Measurements from ENCODE around the gene CSNK2B.

The CSNK2B gene

DNA sequence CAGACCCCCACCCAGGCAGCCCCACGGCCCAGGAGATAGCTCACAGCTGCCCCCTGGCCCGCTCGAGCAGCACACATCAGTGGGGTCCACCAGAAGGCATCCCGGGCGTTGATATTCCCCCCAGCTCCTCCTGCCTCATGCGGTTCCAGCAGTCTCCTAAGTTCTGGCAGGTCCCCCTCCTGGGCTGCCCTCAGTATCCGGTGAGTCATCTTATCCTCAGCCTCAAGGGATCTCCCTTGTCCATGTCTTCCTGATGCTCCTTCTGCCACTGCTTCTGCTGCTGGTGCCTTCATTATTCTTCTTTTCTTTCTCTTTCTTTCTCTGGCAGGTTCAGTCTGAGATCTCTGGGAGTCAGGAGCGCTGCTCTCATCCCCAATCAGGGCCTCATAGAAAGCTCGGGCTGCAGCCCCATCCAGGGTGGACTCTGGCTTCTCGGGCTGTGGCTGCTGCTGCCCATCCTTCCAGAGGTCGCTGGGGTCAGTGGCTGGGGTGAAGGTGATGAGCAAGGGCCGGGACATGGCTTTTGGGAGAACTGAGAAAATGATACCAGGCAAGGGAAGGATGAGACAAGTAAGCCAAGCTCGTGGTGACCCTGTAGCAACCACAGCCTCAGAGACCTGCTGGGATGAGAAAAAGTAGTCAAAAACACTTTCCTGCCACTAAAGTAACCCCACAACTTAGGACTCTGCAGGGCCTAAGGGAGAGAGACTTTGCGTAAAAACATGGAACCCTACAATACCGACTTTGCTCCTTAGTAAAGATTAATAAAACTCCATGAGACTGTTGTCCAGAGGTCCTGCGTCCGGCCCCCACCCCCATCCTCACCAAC, 1.7 kb upstream of the CSNK2B start:
- TF ChIP-seq POLR2AphosphoS5 (IDR thresholded peaks at IDR 0.05; ENCODE audit: low read depth, low read length) (no peak), POLR2A (IDR thresholded peaks at IDR 0.05; ENCODE audit: low read depth, low read length) (no peak), TAF1 (IDR thresholded peaks at IDR 0.05; ENCODE audit: borderline replicate concordance, low read depth, low read length) (no peak)
- FAIRE-seq (no peak), DNase-seq (ENCODE audit: insufficient read length) (no peak)

DNA sequence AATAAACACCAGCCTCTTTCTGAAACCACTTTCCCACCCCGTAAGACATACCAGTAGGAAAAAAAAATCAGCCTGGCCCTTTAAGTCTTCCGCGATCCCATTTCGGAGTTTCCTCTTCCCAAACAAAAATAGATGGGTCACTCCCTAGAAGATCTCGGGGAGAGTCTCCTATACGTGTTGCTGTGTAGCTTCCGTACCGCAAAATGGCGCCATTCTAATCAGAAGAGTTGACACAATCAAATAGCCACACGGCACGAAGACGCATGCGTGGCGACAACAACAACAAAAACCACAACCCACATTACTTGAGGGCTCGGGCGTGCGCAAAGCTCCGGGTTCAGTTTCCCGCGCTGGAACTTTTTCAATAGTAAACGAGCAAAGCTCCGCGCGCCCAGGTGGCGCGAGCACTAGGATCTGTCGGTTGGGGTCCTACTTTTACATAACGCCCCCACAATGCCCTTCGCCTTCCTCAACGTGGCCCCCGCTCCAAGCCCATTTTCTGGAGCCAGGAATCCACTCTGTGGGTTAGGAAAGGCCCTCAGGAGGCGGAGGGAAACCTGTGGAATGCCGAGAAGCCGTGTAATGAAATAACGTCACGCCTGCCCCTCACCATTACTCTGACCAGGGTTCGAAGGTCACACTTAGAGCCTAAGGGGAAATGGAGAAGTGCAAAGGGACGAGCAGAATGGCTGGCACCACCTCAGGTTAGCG, 935 bp upstream of the CSNK2B start, which contains the start of gene GPANK1:
Gene GPANK1 (minus strand): TSS at position 208 of the 711 bp plus-strand sequence. CDS start 519 bp downstream, outside the sequence.
- DNase-seq (ENCODE audit: insufficient read length) (peak; percentile 64), FAIRE-seq (peak; percentile 74)
- peak; percentile 91 for TF ChIP-seq POLR2AphosphoS5 (IDR thresholded peaks at IDR 0.05; ENCODE audit: low read depth, low read length)
- TF ChIP-seq POLR2A (IDR thresholded peaks at IDR 0.05; ENCODE audit: low read depth, low read length): no peak
- TF ChIP-seq TAF1 (IDR thresholded peaks at IDR 0.05; ENCODE audit: borderline replicate concordance, low read depth, low read length): no peak; the same call in 1 of the 2 replicates

DNA sequence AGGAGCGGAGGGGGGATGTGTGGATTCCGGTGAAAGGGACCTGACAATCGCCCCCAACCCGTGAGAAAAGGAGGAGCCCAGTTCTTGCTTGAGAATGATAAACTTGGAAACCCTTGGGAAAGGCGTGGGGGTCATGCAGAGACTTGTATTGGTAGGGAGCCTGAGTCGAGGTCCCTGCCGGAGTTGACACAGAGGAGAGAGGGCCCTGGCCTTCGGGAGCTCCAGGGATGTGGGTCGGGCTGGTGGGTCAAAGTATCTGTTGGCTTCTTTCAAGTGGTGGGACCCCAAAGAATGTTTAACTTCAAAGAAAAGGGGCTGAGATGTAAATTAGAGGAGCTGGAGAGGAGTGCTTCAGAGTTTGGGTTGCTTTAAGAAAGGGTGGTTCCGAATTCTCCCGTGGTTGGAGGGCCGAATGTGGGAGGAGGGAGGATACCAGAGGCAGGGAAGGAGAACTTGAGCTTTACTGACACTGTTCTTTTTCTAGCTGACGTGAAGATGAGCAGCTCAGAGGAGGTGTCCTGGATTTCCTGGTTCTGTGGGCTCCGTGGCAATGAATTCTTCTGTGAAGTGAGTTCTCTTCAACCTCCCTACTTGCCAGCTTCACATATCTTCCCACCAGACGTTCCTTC, 571 bp downstream of the CSNK2B start:
- no peak for DNase-seq (ENCODE audit: insufficient read length)
- TF ChIP-seq TAF1 (IDR thresholded peaks at IDR 0.05; ENCODE audit: borderline replicate concordance, low read depth, low read length) (no peak), POLR2A (IDR thresholded peaks at IDR 0.05; ENCODE audit: low read depth, low read length) (no peak), POLR2AphosphoS5 (IDR thresholded peaks at IDR 0.05; ENCODE audit: low read depth, low read length) (no peak)
- no peak for FAIRE-seq

DNA sequence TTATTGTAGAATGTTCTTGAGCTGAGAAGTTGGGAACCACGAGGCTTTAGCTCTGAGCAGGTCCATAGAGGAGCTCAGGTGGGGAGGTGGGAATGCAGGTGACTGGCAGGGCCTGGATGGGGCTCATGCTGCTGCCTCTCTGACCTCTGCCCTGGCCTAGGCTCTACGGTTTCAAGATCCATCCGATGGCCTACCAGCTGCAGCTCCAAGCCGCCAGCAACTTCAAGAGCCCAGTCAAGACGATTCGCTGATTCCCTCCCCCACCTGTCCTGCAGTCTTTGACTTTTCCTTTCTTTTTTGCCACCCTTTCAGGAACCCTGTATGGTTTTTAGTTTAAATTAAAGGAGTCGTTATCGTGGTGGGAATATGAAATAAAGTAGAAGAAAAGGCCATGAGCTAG, 3.8 kb downstream of the CSNK2B start, which contains the start of gene LY6G5B:
Gene LY6G5B (plus strand): TSS at position 301 of the 400 bp plus-strand sequence. CDS start 975 bp downstream, outside the sequence.
- FAIRE-seq (no peak), DNase-seq (ENCODE audit: insufficient read length) (no peak)
- TF ChIP-seq POLR2AphosphoS5 (IDR thresholded peaks at IDR 0.05; ENCODE audit: low read depth, low read length): no peak
- no peak for TF ChIP-seq TAF1 (IDR thresholded peaks at IDR 0.05; ENCODE audit: borderline replicate concordance, low read depth, low read length)
- no peak for TF ChIP-seq POLR2A (IDR thresholded peaks at IDR 0.05; ENCODE audit: low read depth, low read length)

DNA sequence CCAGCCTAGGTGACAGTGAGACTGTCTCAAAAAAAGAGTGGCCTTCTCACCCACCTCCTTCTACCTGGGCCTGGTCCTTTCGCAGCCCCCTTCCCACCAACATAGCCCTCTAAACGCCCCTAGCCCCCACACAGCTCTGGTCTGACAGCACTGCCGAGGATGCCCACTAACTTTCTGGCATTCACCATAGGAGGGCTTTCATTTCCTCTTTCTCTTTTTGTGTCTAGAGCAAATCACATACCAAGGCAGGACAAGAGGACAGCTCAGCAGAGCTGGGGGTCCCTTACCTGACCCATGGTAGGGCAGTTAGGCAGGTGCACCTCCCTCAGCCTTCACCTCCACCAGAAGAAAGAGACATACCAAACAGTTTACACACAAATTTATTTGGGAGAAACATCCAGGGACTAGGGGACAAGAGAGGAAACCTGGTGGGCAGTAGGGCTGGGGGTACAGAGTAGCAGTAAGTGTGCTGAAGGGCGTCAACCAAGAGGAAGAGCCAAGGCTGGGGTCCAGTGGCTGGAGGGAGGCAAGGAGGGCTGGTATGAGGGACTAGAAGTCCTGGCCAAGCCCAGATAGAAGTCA, 10.5 kb downstream of the CSNK2B start:
- DNase-seq (ENCODE audit: insufficient read length): no peak
- no peak for FAIRE-seq
- TF ChIP-seq TAF1 (IDR thresholded peaks at IDR 0.05; ENCODE audit: borderline replicate concordance, low read depth, low read length) (no peak), POLR2A (IDR thresholded peaks at IDR 0.05; ENCODE audit: low read depth, low read length) (no peak), POLR2AphosphoS5 (IDR thresholded peaks at IDR 0.05; ENCODE audit: low read depth, low read length) (no peak)

DNA sequence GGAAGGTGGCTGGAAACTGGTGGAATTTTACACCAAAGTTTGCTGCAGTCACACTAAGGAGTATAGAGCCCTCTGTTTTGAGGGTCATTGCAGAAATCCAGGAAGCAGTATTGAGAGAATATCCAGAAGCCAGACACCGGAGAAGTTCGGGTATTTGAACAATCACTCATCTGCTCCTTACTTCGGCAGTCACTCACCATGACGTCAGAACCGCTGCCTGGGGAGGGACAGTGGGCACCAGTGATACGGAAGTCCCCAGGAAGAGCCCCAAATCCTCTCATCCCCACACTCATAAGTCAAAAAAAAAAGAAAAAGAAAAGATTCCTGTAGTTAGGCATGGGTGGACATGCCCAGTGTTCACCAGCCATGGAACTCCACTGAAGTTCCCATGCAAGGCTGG, 11.0 kb downstream of the CSNK2B start:
- DNase-seq (ENCODE audit: insufficient read length) (no peak), FAIRE-seq (no peak)
- no peak for TF ChIP-seq POLR2A (IDR thresholded peaks at IDR 0.05; ENCODE audit: low read depth, low read length)
- no peak for TF ChIP-seq TAF1 (IDR thresholded peaks at IDR 0.05; ENCODE audit: borderline replicate concordance, low read depth, low read length)
- TF ChIP-seq POLR2AphosphoS5 (IDR thresholded peaks at IDR 0.05; ENCODE audit: low read depth, low read length): no peak

DNA sequence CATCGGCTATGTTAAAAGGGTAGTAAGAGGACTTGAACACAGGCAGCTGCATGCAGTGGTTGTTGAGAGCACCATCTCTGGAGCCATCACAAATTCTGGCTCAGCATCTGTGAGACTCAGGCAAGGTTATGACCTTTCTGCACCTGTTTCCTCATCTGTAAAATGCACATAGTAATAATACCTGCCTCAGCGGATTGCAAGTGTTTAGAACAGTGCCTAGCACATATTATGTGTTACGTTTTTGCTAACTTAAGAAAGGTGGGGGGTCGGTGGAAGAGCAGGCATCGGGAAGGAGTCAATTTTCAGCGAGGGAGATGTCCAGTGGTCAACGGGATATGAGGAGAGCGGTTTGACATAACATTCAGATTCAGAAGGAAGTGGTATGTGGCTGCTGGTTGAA, 12.1 kb downstream of the CSNK2B start:
- DNase-seq (ENCODE audit: insufficient read length) (no peak), FAIRE-seq (no peak)
- TF ChIP-seq TAF1 (IDR thresholded peaks at IDR 0.05; ENCODE audit: borderline replicate concordance, low read depth, low read length): no peak
- no peak for TF ChIP-seq POLR2A (IDR thresholded peaks at IDR 0.05; ENCODE audit: low read depth, low read length)
- TF ChIP-seq POLR2AphosphoS5 (IDR thresholded peaks at IDR 0.05; ENCODE audit: low read depth, low read length): no peak

DNA sequence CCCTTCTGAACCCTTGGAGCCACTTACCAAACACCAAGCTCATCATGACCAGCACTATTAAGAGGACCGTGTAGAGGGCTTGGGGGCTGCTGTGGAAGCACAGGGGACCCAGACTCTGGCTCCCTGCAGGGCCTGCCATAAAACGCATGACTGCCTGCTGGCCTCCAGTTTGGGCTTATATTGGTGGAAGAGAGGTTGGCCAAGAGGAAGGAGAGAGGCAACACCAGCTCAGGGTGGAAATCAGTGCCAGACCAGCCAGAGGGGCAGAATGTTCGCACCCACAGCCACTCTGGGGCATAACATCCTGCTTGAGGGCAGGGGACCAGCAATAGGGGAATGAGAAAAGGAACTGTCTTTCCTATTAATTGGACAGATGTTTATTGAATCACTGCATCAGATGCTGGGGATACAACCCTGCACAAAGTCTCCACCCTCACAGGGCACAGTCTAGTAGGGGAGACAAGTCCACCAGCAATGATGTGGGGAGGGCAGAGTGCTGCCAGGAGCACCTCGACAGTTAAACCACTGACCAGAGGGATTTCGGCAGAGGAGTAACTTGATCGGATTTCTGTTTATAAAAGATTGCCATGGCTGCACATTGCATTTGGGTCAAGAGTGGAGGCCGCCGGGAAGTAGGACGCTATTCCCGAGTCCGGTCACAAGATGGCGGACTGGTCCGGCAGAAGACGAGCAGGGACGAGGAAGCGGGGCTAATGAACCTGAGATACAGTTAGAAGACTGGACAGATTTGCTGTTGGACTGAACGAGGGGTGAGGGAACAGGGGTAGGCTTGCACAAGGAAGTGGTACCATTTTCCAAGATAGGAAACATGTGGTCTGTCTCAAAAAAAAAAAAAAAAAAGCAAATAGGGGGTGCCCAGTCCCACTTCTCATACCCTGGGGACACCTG, 14.6 kb downstream of the CSNK2B start, which contains the start of gene LY6G5C:
Gene LY6G5C (minus strand): TSS at position 842 of the 909 bp plus-strand sequence. CDS start 694 bp downstream, at position 148.
- TF ChIP-seq POLR2A (IDR thresholded peaks at IDR 0.05; ENCODE audit: low read depth, low read length): no peak
- TF ChIP-seq POLR2AphosphoS5 (IDR thresholded peaks at IDR 0.05; ENCODE audit: low read depth, low read length): no peak
- TF ChIP-seq TAF1 (IDR thresholded peaks at IDR 0.05; ENCODE audit: borderline replicate concordance, low read depth, low read length): peak; percentile 8; the same call in 1 of the 2 replicates
- FAIRE-seq (peak; percentile 90), DNase-seq (ENCODE audit: insufficient read length) (peak; percentile 52)

DNA sequence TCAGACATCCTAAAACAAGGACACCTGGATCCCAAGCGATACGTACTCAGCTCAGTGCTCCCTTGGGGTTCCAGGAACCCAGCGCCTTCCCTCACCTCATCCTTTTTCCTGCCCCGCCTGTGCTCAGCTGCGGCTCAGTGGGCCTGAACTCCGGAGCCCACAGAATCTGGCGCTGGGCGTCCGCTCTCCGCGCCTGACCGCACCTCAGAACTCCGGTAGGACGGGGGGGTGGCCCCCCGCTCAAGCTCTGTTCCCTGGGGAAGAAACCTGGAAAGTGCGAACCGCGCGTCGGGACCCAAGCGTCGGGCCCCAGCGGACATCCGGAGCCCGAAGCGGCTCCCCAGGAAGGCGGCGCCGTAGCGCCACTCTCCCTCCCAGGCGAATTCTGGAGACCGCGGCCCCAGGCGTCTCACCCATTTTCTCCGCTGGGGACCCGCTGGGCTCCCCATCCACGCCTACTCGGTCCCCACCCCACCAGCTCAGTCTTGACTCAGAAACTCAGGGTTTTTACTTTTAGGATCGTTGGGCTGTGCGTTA, 15.3 kb downstream of the CSNK2B start:
- DNase-seq (ENCODE audit: insufficient read length) (peak; percentile 71), FAIRE-seq (no peak)
- TF ChIP-seq TAF1 (IDR thresholded peaks at IDR 0.05; ENCODE audit: borderline replicate concordance, low read depth, low read length) (no peak), POLR2AphosphoS5 (IDR thresholded peaks at IDR 0.05; ENCODE audit: low read depth, low read length) (no peak), POLR2A (IDR thresholded peaks at IDR 0.05; ENCODE audit: low read depth, low read length) (no peak)

DNA sequence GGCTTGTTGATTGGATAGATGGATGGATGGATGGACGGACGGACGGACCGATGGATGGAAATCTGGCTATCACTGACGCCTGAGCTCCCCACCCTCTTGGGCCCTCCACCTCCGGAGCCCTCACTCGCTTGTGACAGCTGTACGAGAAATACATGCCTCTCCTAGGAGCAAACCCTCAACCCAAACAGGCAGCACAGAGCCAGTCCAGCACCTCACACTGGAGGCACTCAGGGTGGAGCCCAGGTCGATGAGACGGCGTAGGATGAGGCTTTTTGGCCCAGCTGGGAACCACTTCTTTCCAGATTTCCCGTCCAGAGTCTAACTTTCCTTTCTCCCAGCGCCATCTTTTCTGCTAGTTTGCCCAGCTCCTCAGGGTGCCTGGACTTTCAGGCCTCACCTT, 17.7 kb downstream of the CSNK2B start:
- TF ChIP-seq POLR2AphosphoS5 (IDR thresholded peaks at IDR 0.05; ENCODE audit: low read depth, low read length) (no peak), TAF1 (IDR thresholded peaks at IDR 0.05; ENCODE audit: borderline replicate concordance, low read depth, low read length) (no peak), POLR2A (IDR thresholded peaks at IDR 0.05; ENCODE audit: low read depth, low read length) (no peak)
- DNase-seq (ENCODE audit: insufficient read length): no peak
- no peak for FAIRE-seq

Measured in GM12892 (cell line).